Stimulated activated CD8-positive, alpha-beta memory T cell treated with anti-CD3 and anti-CD28 coated beads, Interleukin-12 subunit alpha, Interleukin-12 subunit beta, amount 100 ng/mL, for 24 hours (primary cell): ENCODE data around the gene FN1.
"Not testable (repeated sequence)": the region's sequence is repeated elsewhere in the genome, so short reads cannot be mapped to it uniquely, and the experiment has no call there.

ENCODE experiments used
- DNase-seq: peaks from one replicate; pipeline ENCODE4 v3.0.0-alpha.2; 2020; ENCODE audit errors: extremely low read depth

The FN1 gene

GRCh38 chr2:215338883-215339679 is 96.8 kb downstream of the FN1 start:
- no peak for DNase-seq

GRCh38 chr2:215332872-215333595 is 102.8 kb downstream of the FN1 start:
- DNase-seq, result no peak

- no peak for DNase-seq
These were observed 107.8 kb downstream of the FN1 start for GRCh38 chr2:215328066-215328465.

- no peak for DNase-seq
These were observed 111.1 kb downstream of the FN1 start for GRCh38 chr2:215324811-215325210.

GRCh38 chr2:215320679-215321078 is 115.2 kb downstream of the FN1 start:
- no peak for DNase-seq

GRCh38 chr2:215320102-215320501 is 115.8 kb downstream of the FN1 start:
- no peak for DNase-seq

- DNase-seq, result no peak
These were observed 116.4 kb downstream of the FN1 start for GRCh38 chr2:215319500-215319899.

- no peak for DNase-seq
These were observed 119.5 kb downstream of the FN1 start for GRCh38 chr2:215316336-215316735.

GRCh38 chr2:215315301-215315700 is 120.6 kb downstream of the FN1 start:
- DNase-seq, result no peak

GRCh38 chr2:215314896-215315295 is 121.0 kb downstream of the FN1 start:
- no peak for DNase-seq

- DNase-seq, result no peak
These were observed 122.6 kb downstream of the FN1 start for GRCh38 chr2:215313255-215313613.

- DNase-seq, result peak; percentile 83
These were observed 124.1 kb downstream of the FN1 start, which contains the start of gene ATIC for GRCh38 chr2:215311625-215312396. TSS of gene ATIC (plus strand) at chr2:215312059. CDS start at chr2:215312143, 84 bp downstream.

- not testable (repeated sequence) for DNase-seq
These were observed 124.6 kb downstream of the FN1 start for GRCh38 chr2:215311259-215311624.
